ENCODE data around the gene KDM2B.

GRCh38 chr12:121512561-121512960 is 68.3 kb downstream of the KDM2B start:
- no peak for TF ChIP-seq TAF1 (IDR thresholded peaks at IDR 0.05; ENCODE audit: low read depth, low read length)
- no peak for TF ChIP-seq MAX (IDR thresholded peaks at IDR 0.05)
- TF ChIP-seq ASH2L (IDR thresholded peaks at IDR 0.05; ENCODE audit: low read length), result no peak
- no peak for TF ChIP-seq POLR2A (IDR thresholded peaks at IDR 0.05; ENCODE audit: control extremely low read depth in 1 of 2, low read depth in 2 of 2, low read length in 2 of 2)
- no peak for TF ChIP-seq CTCF (IDR thresholded peaks at IDR 0.05; ENCODE audit: control extremely low read depth in 1 of 3, insufficient read depth in 1 of 3, low read depth in 1 of 3, low read length in 3 of 3)
- TF ChIP-seq POLR2AphosphoS5 (IDR thresholded peaks at IDR 0.05; ENCODE audit: low read depth, low read length), result no peak
- TF ChIP-seq RFX5 (IDR thresholded peaks at IDR 0.05; ENCODE audit: borderline replicate concordance, low read depth, low read length), result no peak
- no peak for TF ChIP-seq TAF7 (optimal IDR thresholded peaks at IDR 0.05; ENCODE audit: borderline replicate concordance, low read depth, low read length)
- TF ChIP-seq RAD21 (IDR thresholded peaks at IDR 0.05 in 1 of 2, conservative IDR thresholded peaks at IDR 0.05 in 1 of 2; ENCODE audit: low read depth in 2 of 2, low read length in 2 of 2), result no peak
- TF ChIP-seq GABPA (IDR thresholded peaks at IDR 0.05; ENCODE audit: borderline replicate concordance, insufficient read depth, low read length), result no peak
- no peak for TF ChIP-seq EZH2 (IDR thresholded peaks at IDR 0.05; ENCODE audit: low read depth, low read length, severe bottlenecking)
- TF ChIP-seq YY1 (IDR thresholded peaks at IDR 0.05; ENCODE audit: low read depth, low read length), result no peak
- no peak for TF ChIP-seq JUND (IDR thresholded peaks at IDR 0.05; ENCODE audit: low read length)
- no peak for TF ChIP-seq EGR1 (IDR thresholded peaks at IDR 0.05; ENCODE audit: borderline replicate concordance, low read depth, low read length)
